GM23248 (cell line): ENCODE results near the gene PLCD3. TPM values are rescaled to one million over a fixed set of nuclear protein-coding genes. Genes with fewer than 3 reads are reported as not detected.

Source experiments
- DNase-seq: peaks from one replicate; pipeline ENCODE4 v3.0.0-alpha.2; 2015
- H2AFZ ChIP-seq: fragments of 200-600 bp; sonication (generic); 2 replicates; pipeline ENCODE4 v1.6.1; 2016; ENCODE audit warnings: antibody characterized with exemption
- H3F3A ChIP-seq: fragments of 200-600 bp; sonication (generic); 2 replicates; pipeline ENCODE4 v1.6.1; 2016; ENCODE audit warnings: mild to moderate bottlenecking, antibody characterized with exemption, mixed run types; ENCODE audit not compliant: insufficient read depth
- H3K27ac ChIP-seq: fragments of 200-600 bp; sonication (generic); 2 replicates; pipeline ENCODE4 v1.5.1; 2016; ENCODE audit warnings: mild to moderate bottlenecking
- H3K27me3 ChIP-seq: fragments of 200-600 bp; sonication (generic); replicated peaks from 2 replicates; pipeline ENCODE4 v1.6.1; 2016; ENCODE audit warnings: mild to moderate bottlenecking; ENCODE audit not compliant: insufficient read depth
- H3K36me3 ChIP-seq: fragments of 200-600 bp; sonication (generic); 2 replicates; pipeline ENCODE4 v1.6.1; 2016; ENCODE audit warnings: low read depth, mild to moderate bottlenecking
- H3K4me1 ChIP-seq: fragments of 200-600 bp; sonication (generic); 2 replicates; pipeline ENCODE4 v1.6.1; 2016; ENCODE audit warnings: mild to moderate bottlenecking; ENCODE audit not compliant: insufficient read depth
- H3K4me2 ChIP-seq: fragments of 200-600 bp; sonication (generic); one replicate; pipeline ENCODE4 v1.6.1; 2016; ENCODE audit warnings: mild to moderate bottlenecking; ENCODE audit not compliant: unreplicated experiment
- H3K4me3 ChIP-seq: fragments of 200-600 bp; sonication (generic); 2 replicates; pipeline ENCODE4 v1.5.1; 2016; ENCODE audit warnings: mild to moderate bottlenecking
- H3K79me2 ChIP-seq: fragments of 200-600 bp; sonication (generic); 2 replicates; pipeline ENCODE4 v1.6.1; 2016; ENCODE audit warnings: mild to moderate bottlenecking; ENCODE audit not compliant: insufficient read depth
- H3K9ac ChIP-seq: fragments of 200-600 bp; sonication (generic); 2 replicates; pipeline ENCODE4 v1.6.1; 2016; ENCODE audit warnings: mild to moderate bottlenecking
- H3K9me2 ChIP-seq: fragments of 200-600 bp; sonication (generic); 2 replicates; pipeline ENCODE4 v1.6.1; 2016; ENCODE audit warnings: mixed run types, mild to moderate bottlenecking, moderate library complexity; ENCODE audit not compliant: insufficient read depth
- H3K9me3 ChIP-seq: fragments of 200-600 bp; sonication (generic); one replicate; pipeline ENCODE4 v1.6.1; 2017; ENCODE audit warnings: low read depth
- H4K20me1 ChIP-seq: fragments of 200-600 bp; sonication (generic); 2 replicates; pipeline ENCODE4 v1.6.0; 2016; ENCODE audit not compliant: insufficient read depth
- EZH2 ChIP-seq: fragments of 200-600 bp; sonication (generic); IDR thresholded peaks from 2 replicates; pipeline ENCODE4 v1.6.1; 2018; ENCODE audit warnings: antibody characterized with exemption, mild to moderate bottlenecking; ENCODE audit not compliant: insufficient read depth, poor library complexity, severe bottlenecking
- EZH2phosphoT487 ChIP-seq: fragments of 200-600 bp; sonication (generic); IDR thresholded peaks from 2 replicates; pipeline ENCODE4 v1.6.1; 2018; ENCODE audit warnings: antibody characterized with exemption, moderate library complexity, mild to moderate bottlenecking, low read depth; ENCODE audit not compliant: insufficient read depth
- WGBS, 2 experiments: methylation state at CpG; one replicate each; pipeline ENCODE4 v1.1.6; 2015 to 2017; ENCODE audit warnings: low lambda C conversion rate in 2 of 2, low coverage in 1 of 2; ENCODE audit errors: missing lambda C conversion rate in 2 of 2; 5-methylcytosine and 5-hydroxymethylcytosine counted together
- in situ Hi-C: fragments of 300-500 bp; cut with MboI; formaldehyde crosslinking; loops from 2 replicates; pipeline ENCODE4 v1.15.0; 2020
- polyA plus RNA-seq: library from polyadenylated mRNA; unstranded; fragments of >200 nt; fragmentation: Nextera tagmentation; extraction: Ambion mirVana; gene quantifications from 2 replicates; pipeline ENCODE4 v1.2.1, GENCODE V29; 2016
- total RNA-seq: library from RNA; depleted of rRNA; stranded (reverse); fragments of >200 nt; shearing (Covaris generic); gene quantifications from 2 replicates; pipeline ENCODE4 v1.2.3, GENCODE V29; 2014

PLCD3 gene
- total and polyA plus RNA-seq, 2 experiments from 2014 or later = 17.1 to 30.2 TPM

GRCh38 chr17:45123930-45124796, 8.2 kb downstream of the PLCD3 start:
- H3K9ac ChIP-seq = peak overlapping the region; percentile 74
- H3K4me2 ChIP-seq = peak overlapping the region; percentile 76
- DNase-seq = peak; percentile 94
- no peak overlapping the region for H3K4me3 ChIP-seq
- no peaks in the 10 kb centered on the region for H3F3A ChIP-seq
- peaks cover 43% of the 10 kb centered on the region for H3K4me1 ChIP-seq
- WGBS, 2 experiments = 55 to 57% methylated on average over 13 to 15 of the region's 15 CpGs
- H3K9me3 ChIP-seq = no peaks in the 10 kb centered on the region
- no peaks in the 10 kb centered on the region for H3K36me3 ChIP-seq
- no peaks in the 10 kb centered on the region for H3K27me3 ChIP-seq
- H4K20me1 ChIP-seq = no peaks in the 10 kb centered on the region
- H3K79me2 ChIP-seq = peaks cover 48% of the 10 kb centered on the region
- peak overlapping the region; percentile 56 for H2AFZ ChIP-seq
- peak overlapping the region; percentile 57 for H3K27ac ChIP-seq
- in situ Hi-C loops = loop anchor here (5.0 to 10.0 kb wide), 2 partner anchors 69 to 202 kb away; partner anchors contain the start of gene DCAKD
- no peak for TF ChIP-seq EZH2phosphoT487
- TF ChIP-seq EZH2 = no peak
- no peaks in the 10 kb centered on the region for H3K9me2 ChIP-seq

DNA sequence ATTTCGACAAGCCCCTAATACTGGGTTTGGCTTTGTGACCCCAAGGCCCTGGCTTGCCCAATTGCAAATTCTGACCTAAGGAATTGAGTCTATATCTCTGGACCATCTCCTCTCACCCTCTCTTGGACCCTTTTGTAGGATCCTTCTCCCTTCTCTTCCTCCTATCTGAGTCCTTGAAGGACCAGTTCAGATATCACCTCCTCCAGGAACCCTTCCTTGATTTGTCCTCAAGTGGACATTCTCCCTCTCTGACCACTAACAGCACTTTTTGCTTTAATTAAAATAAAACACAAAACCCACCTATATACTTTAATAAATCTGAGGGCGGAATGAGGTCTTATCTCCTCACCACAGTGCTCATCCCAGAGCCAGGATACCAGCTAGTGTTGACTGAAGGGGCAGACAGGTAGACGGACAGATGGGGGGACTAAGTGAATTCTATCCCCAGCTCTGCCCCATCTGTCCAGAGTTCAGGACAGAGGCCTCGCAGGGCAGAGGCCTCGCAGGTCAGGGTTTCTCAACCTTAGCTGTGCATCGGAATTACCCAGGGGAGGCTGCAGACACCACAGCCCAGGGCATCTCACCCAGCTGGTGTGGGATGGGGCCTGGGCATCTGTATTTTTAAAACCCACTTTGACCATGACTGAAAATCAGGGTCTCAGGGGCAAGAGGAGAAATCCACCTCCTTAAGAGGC, 9.1 kb downstream of the PLCD3 start:
- WGBS, 2 experiments = 84 to 88% methylated on average over 6 of the region's 6 CpGs
- Histone ChIP-seq H3K9me2 (no peaks in the 10 kb centered on the region), H3K4me1 (peaks cover 40% of the 10 kb centered on the region), H4K20me1 (no peaks in the 10 kb centered on the region), H3K4me3 (no peak overlapping the region), H3K9me3 (no peaks in the 10 kb centered on the region), H2AFZ (no peak overlapping the region), H3K9ac (peak overlapping the region; percentile 25; the same call in 1 of the 2 replicates), H3K4me2 (peak overlapping the region; percentile 76), H3K79me2 (peaks cover 44% of the 10 kb centered on the region), H3F3A (no peaks in the 10 kb centered on the region), H3K27me3 (no peaks in the 10 kb centered on the region), H3K36me3 (no peaks in the 10 kb centered on the region), H3K27ac (0 out of 2 replicates have a peak overlapping the region, but pooled peaks have one; percentile 15)
- no peak for DNase-seq
- no peak for TF ChIP-seq EZH2phosphoT487
- no peak for TF ChIP-seq EZH2
- in situ Hi-C loops = loop anchor here (5.0 to 10.0 kb wide), 2 partner anchors 68 to 201 kb away; partner anchors contain the start of gene DCAKD

- Histone ChIP-seq H3K36me3 (no peaks in the 10 kb centered on the region; the same call in 1 of the 2 replicates), H2AFZ (no peak overlapping the region), H3K4me2 (no peak overlapping the region), H3K9ac (no peak overlapping the region), H3K9me2 (no peaks in the 10 kb centered on the region), H3K79me2 (peaks cover 37% of the 10 kb centered on the region), H3K27ac (no peak overlapping the region), H3K4me1 (peaks cover 31% of the 10 kb centered on the region), H3K27me3 (no peaks in the 10 kb centered on the region), H4K20me1 (no peaks in the 10 kb centered on the region), H3K4me3 (no peak overlapping the region), H3K9me3 (no peaks in the 10 kb centered on the region), H3F3A (no peaks in the 10 kb centered on the region)
- 94 to 96% methylated on average over 27 to 45 of the region's 45 CpGs for WGBS, 2 experiments
- no peak for TF ChIP-seq EZH2phosphoT487
- no peak for TF ChIP-seq EZH2
- no peak for DNase-seq
- in situ Hi-C loops = loop anchor here (5.0 to 10.0 kb wide), 2 partner anchors 66 to 199 kb away; partner anchors contain the start of gene DCAKD
Observed at GRCh38 chr17:45121055-45121454, 11.3 kb downstream of the PLCD3 start.

GRCh38 chr17:45120558-45120957, 11.8 kb downstream of the PLCD3 start:
- no peak for DNase-seq
- Histone ChIP-seq H4K20me1 (no peaks in the 10 kb centered on the region), H3K9ac (no peak overlapping the region), H2AFZ (no peak overlapping the region), H3K9me3 (no peaks in the 10 kb centered on the region), H3K27ac (no peak overlapping the region), H3K27me3 (no peaks in the 10 kb centered on the region), H3F3A (no peaks in the 10 kb centered on the region), H3K4me2 (no peak overlapping the region), H3K4me3 (no peak overlapping the region), H3K4me1 (peaks cover 31% of the 10 kb centered on the region), H3K79me2 (peaks cover 33% of the 10 kb centered on the region), H3K36me3 (no peaks in the 10 kb centered on the region; the same call in 1 of the 2 replicates), H3K9me2 (no peaks in the 10 kb centered on the region)
- WGBS, 2 experiments = 97% methylated on average over 16 to 22 of the region's 22 CpGs
- in situ Hi-C loops = loop anchor here (5.0 to 10.0 kb wide), 2 partner anchors 66 to 198 kb away; partner anchors contain the start of gene DCAKD
- TF ChIP-seq EZH2phosphoT487 (no peak), EZH2 (no peak)
